ENCODE measurements around the gene GNAZ.

The GNAZ gene

DNA sequence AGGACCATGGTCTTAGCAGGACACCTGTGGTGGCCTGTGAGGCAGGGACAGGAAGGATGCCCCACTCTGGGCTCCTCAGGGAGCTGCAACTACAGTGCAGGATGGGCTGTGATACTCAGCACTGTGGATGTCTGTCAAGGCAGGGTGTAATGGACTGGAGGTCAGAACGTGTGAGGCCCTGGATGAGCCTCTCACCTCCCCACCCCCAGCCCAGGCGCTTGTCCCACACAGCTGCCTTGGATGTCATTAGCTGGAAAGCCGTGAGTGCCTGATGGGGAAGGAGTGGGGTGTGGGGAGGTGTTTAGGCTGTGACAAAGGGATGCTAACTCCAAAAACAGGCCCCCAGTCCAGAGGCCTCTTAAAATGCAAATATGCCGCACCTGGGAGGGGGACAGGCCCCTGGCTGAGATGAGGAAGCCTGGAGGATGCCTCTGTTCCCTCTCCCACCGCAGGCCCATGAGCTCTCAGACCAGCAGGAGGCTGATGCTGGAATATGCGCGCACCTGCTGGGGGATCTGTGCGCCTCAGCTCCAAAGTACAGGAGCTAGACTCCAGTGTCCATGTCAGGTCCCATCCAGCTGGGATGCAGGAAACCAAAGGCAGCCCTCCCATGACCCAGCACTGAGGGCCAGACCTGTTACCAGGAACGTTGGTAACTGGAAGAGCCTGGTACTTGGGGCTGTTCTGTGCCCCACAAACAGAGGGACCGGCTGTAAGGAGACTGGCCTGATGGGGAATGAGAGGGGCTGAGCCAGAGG lies 46.4 kb downstream of the GNAZ start:
- H2AFZ ChIP-seq (ENCODE audit: low read depth, low read length): no peak overlapping the region
- no peaks in the 10 kb centered on the region for H3K9me3 ChIP-seq (ENCODE audit: low read length)
- no peak overlapping the region for H3K4me3 ChIP-seq (ENCODE audit: low read length)
- no peaks in the 10 kb centered on the region for H3K4me1 ChIP-seq (ENCODE audit: insufficient read depth, low read length)
- peaks cover 6% of the 10 kb centered on the region for H3K36me3 ChIP-seq (ENCODE audit: insufficient read depth, low read length)
- no peaks in the 10 kb centered on the region for H3K27me3 ChIP-seq (ENCODE audit: insufficient read depth, low read length)

DNA sequence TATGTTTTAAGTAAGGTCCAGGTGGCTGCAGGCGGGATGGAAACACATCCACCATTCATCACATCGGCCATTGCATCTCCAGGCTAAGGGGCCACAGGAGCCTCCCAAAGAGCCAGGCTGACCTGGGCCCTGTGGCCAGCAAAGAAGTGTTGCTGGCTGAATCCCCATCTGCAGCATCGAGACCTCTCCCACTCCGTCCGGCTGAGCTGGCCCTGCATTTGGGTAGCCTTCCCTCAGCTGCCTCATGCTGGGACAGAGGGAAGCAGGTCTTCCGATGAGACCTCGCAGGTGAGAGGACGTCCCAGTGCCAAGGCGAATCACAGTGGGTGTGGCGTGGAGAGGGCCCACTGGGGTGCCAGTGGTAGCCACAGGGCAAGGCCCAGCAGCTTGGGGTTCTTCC lies 47.0 kb downstream of the GNAZ start:
- Histone ChIP-seq H3K27me3 (ENCODE audit: insufficient read depth, low read length) (no peaks in the 10 kb centered on the region), H3K9me3 (ENCODE audit: low read length) (no peaks in the 10 kb centered on the region), H3K4me1 (ENCODE audit: insufficient read depth, low read length) (no peaks in the 10 kb centered on the region), H3K36me3 (ENCODE audit: insufficient read depth, low read length) (peaks cover 6% of the 10 kb centered on the region), H3K4me3 (ENCODE audit: low read length) (no peak overlapping the region), H2AFZ (ENCODE audit: low read depth, low read length) (no peak overlapping the region)

DNA sequence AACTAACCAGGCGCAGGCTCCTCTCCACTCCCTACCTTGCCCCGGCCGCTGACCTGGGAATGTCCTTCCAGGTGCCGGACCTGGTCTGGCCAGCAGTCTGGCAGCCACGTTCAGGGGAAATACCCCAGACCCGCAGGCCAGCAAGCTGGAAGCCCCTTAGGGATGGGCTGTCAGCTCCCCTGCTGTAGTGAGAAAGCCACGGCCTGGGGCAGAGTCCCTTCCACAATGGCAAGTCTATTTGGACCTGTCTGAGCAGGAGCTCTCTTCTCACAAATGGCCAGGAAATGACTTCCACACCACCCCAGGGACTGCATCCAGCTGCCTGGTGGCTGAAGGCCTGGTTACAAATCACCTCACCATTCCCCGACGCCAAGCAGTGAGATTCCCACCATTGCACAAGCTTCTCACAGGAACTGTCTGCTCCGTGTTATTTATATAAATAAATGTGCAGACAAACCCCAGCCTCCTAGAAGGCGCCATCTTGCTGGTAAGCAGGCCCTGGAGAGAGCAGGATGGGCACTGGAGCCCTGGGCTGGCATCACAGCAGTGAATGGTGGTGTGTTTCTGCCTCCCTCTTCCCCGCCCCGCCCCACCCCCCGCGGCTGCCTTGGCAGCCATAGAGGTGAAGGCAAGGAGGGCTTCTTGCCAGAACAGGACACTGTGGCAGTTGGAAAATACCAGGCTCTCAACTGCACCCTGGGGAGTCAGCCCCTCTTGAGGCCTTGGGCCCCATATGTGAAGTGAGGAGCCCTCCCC lies 47.8 kb downstream of the GNAZ start:
- no peak overlapping the region for H3K4me3 ChIP-seq (ENCODE audit: low read length)
- H3K27me3 ChIP-seq (ENCODE audit: insufficient read depth, low read length): no peaks in the 10 kb centered on the region
- H3K36me3 ChIP-seq (ENCODE audit: insufficient read depth, low read length): peaks cover 6% of the 10 kb centered on the region
- H3K4me1 ChIP-seq (ENCODE audit: insufficient read depth, low read length): no peaks in the 10 kb centered on the region
- no peaks in the 10 kb centered on the region for H3K9me3 ChIP-seq (ENCODE audit: low read length)
- H2AFZ ChIP-seq (ENCODE audit: low read depth, low read length): no peak overlapping the region

DNA sequence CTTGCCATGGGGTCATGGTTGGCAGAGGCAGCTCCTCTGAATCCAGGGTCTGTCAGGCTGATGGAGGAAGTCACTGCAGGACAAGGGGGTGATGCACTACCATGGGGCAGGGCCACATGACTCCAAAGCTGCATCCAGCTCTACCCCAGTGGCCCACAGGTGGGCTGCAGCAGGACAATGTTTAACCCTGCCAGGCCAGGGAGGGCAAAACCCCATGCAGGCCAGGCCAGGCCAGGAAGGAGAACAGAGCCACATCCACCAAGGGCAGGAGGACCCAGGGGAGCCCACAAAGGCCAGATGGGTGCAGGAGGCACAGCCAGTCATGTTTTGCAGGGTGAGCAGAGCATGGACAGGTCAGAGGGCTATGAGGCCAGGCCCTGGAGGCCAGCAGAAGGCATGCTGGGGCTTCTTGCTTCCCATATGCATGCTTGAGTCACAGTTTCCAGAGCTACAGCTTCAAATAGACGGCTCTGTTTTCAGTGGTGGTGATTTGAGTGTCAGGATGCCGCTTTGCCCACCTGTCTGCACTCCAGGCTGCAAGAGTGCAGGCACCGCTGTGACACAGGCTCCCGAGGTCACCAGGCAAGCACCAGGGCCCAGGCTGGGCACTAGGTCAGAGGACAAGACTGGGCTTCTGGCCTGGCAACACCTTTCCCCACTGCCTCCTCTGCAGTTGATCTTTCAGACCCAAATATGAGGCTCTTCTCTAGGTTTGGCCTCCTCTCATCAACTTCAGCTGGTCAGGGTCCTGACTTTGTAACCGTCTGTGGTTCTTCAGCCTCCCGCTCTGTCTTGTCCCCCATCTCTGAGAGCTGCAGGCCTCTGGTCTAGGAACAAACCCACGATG lies 48.6 kb downstream of the GNAZ start:
- H3K4me1 ChIP-seq (ENCODE audit: insufficient read depth, low read length): no peaks in the 10 kb centered on the region
- no peak overlapping the region for H3K4me3 ChIP-seq (ENCODE audit: low read length)
- no peaks in the 10 kb centered on the region for H3K27me3 ChIP-seq (ENCODE audit: insufficient read depth, low read length)
- H3K36me3 ChIP-seq (ENCODE audit: insufficient read depth, low read length): peaks cover 5% of the 10 kb centered on the region
- no peaks in the 10 kb centered on the region for H3K9me3 ChIP-seq (ENCODE audit: low read length)
- no peak overlapping the region for H2AFZ ChIP-seq (ENCODE audit: low read depth, low read length)

DNA sequence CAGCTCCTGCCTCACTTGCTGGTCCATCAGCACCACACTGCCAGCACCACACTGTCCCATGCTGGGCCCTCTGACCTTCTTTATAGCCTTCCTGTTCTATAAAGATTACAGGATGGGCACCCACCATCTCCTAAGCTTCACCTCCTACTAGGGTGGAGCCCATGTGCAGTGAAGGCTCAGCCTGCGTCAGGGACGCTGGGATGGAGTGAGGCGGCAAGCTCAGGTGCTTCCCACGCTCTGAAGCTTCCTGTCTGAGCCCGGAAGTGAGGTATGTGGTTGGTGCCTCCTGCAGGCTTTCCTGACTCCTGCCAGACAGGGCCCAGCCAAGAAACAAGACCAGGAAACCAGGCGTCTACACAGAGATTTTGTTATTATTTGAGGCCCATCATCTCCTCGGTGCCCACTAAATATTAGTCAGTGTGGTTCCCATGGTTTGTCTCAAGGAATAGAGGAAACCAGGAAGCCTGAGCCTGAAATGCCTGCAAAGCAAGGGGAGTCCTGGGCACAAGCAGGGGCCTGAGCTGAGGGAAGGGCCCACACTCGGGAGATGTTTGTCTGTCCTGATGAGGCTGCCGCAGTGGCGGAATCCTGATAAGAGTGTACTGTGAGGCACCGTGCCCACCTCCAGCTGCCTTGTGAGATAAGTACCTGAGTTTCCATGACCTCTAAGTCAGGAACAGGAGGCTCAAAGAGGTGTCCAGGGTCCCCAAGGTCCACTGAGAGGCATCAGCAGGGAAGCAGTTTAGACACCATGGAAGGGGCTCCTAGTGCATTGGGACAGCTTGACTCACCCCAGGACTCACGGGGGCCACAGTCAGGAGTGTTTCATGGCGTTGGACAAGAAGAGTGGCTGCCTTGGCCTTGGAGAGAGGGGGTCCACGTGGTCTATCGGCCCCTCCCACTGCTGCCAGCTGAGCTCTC lies 49.4 kb downstream of the GNAZ start:
- H3K4me3 ChIP-seq (ENCODE audit: low read length): no peak overlapping the region
- H3K4me1 ChIP-seq (ENCODE audit: insufficient read depth, low read length): no peaks in the 10 kb centered on the region
- peaks cover 5% of the 10 kb centered on the region for H3K36me3 ChIP-seq (ENCODE audit: insufficient read depth, low read length)
- no peaks in the 10 kb centered on the region for H3K9me3 ChIP-seq (ENCODE audit: low read length)
- H2AFZ ChIP-seq (ENCODE audit: low read depth, low read length): no peak overlapping the region
- H3K27me3 ChIP-seq (ENCODE audit: insufficient read depth, low read length): no peaks in the 10 kb centered on the region

DNA sequence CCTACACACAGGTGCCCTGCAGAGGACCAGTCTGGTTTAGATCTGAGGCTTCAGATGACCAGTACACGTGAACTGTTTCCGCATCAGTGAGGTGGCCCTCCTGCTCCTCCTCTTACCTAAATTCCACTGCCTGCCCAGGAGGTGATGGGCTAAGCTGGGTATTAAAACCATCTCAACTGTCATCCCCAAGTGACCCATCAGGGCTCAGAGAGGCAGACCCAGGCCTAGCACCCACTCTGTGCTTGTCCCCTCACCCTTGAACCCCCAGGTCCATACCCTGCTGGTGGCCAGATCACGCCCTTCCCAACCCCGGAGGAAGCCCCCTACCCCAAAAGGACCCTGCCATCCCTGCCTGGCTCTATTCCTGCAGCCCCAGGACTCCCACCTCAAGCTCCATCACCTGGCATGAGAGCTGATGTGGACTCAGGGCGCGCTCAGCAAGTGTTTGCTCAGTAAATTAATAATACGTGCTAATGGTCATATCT lies 50.1 kb downstream of the GNAZ start:
- Histone ChIP-seq H3K36me3 (ENCODE audit: insufficient read depth, low read length) (peaks cover 5% of the 10 kb centered on the region), H2AFZ (ENCODE audit: low read depth, low read length) (no peak overlapping the region), H3K27me3 (ENCODE audit: insufficient read depth, low read length) (no peaks in the 10 kb centered on the region), H3K4me3 (ENCODE audit: low read length) (no peak overlapping the region), H3K9me3 (ENCODE audit: low read length) (no peaks in the 10 kb centered on the region), H3K4me1 (ENCODE audit: insufficient read depth, low read length) (no peaks in the 10 kb centered on the region)

DNA sequence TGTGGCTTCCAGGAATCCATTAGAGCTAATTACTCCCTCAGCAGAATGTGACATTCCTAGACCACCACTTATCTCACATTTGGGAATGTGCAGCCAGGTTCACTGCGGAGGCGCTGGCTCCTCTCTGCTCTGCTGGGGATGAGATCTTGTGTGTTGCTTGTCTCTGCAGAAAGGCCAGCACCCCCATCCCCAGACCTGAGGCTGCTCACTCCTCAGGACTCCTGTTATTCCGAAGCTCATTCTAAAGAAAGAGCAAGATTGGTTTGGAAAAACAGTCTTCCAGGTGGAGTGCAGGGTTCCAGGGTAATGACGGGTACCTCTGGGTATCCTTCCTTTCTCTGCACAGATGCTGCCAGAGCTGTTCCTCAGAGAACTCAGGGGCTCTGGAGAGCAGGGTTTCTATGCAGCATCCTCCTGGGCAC lies 50.7 kb downstream of the GNAZ start:
- H3K4me1 ChIP-seq (ENCODE audit: insufficient read depth, low read length): no peaks in the 10 kb centered on the region
- H3K27me3 ChIP-seq (ENCODE audit: insufficient read depth, low read length): no peaks in the 10 kb centered on the region
- no peak overlapping the region for H3K4me3 ChIP-seq (ENCODE audit: low read length)
- H2AFZ ChIP-seq (ENCODE audit: low read depth, low read length): no peak overlapping the region
- H3K9me3 ChIP-seq (ENCODE audit: low read length): no peaks in the 10 kb centered on the region
- H3K36me3 ChIP-seq (ENCODE audit: insufficient read depth, low read length): peaks cover 5% of the 10 kb centered on the region

DNA sequence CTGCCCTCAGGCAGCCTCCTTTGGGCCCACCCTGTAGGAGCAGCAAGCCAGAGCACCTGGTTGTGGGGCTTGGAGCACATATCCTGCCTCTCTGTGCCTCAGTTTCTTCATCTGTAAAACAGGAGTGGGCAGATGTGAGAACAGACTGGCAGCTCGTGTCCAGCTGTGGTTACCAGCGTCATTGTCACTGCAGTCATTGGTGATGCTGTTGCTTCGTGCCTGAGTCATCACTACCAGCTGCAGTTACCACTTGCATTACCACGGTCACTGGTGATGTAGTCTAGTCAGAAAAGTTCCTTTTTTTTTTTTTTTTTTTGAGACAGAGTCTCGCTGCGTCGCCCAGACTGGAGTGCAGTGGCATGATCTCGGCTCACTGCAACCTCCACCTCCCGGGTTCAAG lies 51.1 kb downstream of the GNAZ start:
- no peaks in the 10 kb centered on the region for H3K27me3 ChIP-seq (ENCODE audit: insufficient read depth, low read length)
- H3K9me3 ChIP-seq (ENCODE audit: low read length): no peaks in the 10 kb centered on the region
- H2AFZ ChIP-seq (ENCODE audit: low read depth, low read length): no peak overlapping the region
- peaks cover 5% of the 10 kb centered on the region for H3K36me3 ChIP-seq (ENCODE audit: insufficient read depth, low read length)
- no peak overlapping the region for H3K4me3 ChIP-seq (ENCODE audit: low read length)
- H3K4me1 ChIP-seq (ENCODE audit: insufficient read depth, low read length): no peaks in the 10 kb centered on the region

DNA sequence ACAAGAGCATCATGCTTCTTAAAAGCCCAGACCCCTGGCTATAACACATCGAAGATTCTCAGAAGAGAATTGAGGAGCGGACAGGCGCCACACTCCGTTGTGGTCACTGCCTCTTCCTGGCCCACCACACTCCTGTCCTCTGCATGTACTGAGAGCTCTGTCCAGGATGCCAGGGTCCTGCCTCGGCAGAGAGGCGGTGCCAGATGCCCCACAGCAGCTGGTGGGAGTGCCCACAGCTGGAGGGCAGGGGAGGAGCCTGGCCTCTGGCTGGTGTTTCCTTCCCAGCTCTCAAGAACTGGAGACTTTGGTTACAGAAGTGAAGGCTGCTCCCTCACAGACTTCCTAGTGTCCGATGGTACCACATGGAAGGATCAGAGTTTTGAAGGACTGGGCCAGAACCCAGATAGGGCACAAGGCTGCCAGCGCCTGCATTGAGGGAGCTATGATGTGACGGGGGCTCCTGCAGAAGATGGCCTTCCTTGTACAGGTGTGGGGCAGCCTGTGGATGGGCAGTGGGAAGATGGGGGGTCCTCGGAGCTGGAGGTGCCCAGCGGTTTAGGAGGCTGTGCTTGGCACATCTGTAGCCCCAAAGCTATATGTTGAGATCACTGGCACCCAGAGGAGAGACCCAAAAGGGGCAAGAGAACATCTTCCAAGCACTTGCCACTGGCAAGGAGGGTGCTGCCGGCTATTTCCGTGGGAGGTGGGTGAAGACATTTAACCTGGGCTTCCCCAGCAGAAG lies 52.1 kb downstream of the GNAZ start:
- Histone ChIP-seq H3K4me1 (ENCODE audit: insufficient read depth, low read length) (no peaks in the 10 kb centered on the region), H3K4me3 (ENCODE audit: low read length) (no peak overlapping the region), H3K27me3 (ENCODE audit: insufficient read depth, low read length) (no peaks in the 10 kb centered on the region), H2AFZ (ENCODE audit: low read depth, low read length) (no peak overlapping the region), H3K9me3 (ENCODE audit: low read length) (no peaks in the 10 kb centered on the region), H3K36me3 (ENCODE audit: insufficient read depth, low read length) (peaks cover 5% of the 10 kb centered on the region)

DNA sequence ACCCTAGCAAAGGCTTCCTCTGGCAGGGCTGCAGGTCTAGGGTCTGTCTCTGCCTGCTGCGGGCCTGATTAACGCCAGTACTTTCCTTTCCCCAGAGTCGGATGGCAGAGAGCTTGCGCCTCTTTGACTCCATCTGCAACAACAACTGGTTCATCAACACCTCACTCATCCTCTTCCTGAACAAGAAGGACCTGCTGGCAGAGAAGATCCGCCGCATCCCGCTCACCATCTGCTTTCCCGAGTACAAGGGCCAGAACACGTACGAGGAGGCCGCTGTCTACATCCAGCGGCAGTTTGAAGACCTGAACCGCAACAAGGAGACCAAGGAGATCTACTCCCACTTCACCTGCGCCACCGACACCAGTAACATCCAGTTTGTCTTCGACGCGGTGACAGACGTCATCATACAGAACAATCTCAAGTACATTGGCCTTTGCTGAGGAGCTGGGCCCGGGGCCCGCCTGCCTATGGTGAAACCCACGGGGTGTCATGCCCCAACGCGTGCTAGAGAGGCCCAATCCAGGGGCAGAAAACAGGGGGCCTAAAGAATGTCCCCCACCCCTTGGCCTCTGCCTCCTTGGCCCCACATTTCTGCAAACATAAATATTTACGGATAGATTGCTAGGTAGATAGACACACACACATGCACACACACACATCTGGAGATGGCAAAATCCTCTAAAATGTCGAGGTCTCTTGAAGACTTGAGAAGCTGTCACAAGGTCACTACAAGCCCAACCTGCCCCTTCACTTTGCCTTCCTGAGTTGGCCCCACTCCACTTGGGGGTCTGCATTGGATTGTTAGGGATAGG lies 52.9 kb downstream of the GNAZ start:
- Histone ChIP-seq H3K4me1 (ENCODE audit: insufficient read depth, low read length) (peaks cover 2% of the 10 kb centered on the region), H3K36me3 (ENCODE audit: insufficient read depth, low read length) (peaks cover 5% of the 10 kb centered on the region), H2AFZ (ENCODE audit: low read depth, low read length) (no peak overlapping the region), H3K4me3 (ENCODE audit: low read length) (no peak overlapping the region), H3K9me3 (ENCODE audit: low read length) (no peaks in the 10 kb centered on the region), H3K27me3 (ENCODE audit: insufficient read depth, low read length) (no peaks in the 10 kb centered on the region)

DNA sequence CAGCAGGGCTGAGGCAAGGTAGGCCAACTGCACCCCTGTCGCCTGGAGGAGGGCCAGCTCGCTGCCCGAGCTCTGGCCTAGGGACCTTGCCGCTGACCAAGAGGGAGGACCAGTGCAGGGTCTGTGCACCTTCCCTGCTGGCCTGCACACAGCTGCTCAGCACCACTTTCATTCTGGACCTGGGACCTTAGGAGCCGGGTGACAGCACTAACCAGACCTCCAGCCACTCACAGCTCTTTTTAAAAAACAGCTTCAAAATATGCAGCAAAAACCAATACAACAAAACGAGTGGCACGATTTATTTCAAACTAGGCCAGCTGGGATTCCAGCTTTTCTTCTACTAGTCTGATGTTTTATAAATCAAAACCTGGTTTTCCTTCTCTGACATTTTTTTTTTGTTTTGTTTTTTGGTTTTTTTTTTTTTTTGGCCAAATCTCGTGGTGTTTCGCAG lies 53.5 kb downstream of the GNAZ start:
- Histone ChIP-seq H3K27me3 (ENCODE audit: insufficient read depth, low read length) (no peaks in the 10 kb centered on the region), H2AFZ (ENCODE audit: low read depth, low read length) (no peak overlapping the region), H3K4me1 (ENCODE audit: insufficient read depth, low read length) (peaks cover 4% of the 10 kb centered on the region)

More for the DNA sequence above, 53.5 kb downstream of the GNAZ start:
- no peaks in the 10 kb centered on the region for H3K9me3 ChIP-seq (ENCODE audit: low read length)
- H3K4me3 ChIP-seq (ENCODE audit: low read length): no peak overlapping the region
- H3K36me3 ChIP-seq (ENCODE audit: insufficient read depth, low read length): peaks cover 5% of the 10 kb centered on the region
